Activated T-helper 1 cell treated with anti-CD3 and anti-CD28 coated beads, Interleukin-12 subunit alpha, Interleukin-12 subunit beta, Interleukin-2, Interleukin-4 antibody, amounts not matched to agents 30 ng/mL and 10 ng/mL and 1 ng/mL, durations not matched to agents 14 hours and 24 hours and 36 hours (primary cell): ENCODE results near the gene ZSCAN12. TPM values are rescaled to one million over a fixed set of nuclear protein-coding genes. Genes with fewer than 3 reads are reported as not detected.

Experiments used
- DNase-seq: peaks from one replicate; pipeline ENCODE4 v3.0.0; 2021; ENCODE audit warnings: low spot score
- H3K27ac Mint-ChIP-seq: one replicate; pipeline ENCODE4 v1.8.0; 2021; ENCODE audit warnings: mild to moderate bottlenecking, mixed read lengths
- H3K27me3 Mint-ChIP-seq: one replicate; pipeline ENCODE4 v1.8.0; 2022; ENCODE audit warnings: mild to moderate bottlenecking, moderate library complexity, mixed read lengths; ENCODE audit not compliant: insufficient read depth
- H3K36me3 Mint-ChIP-seq: one replicate; pipeline ENCODE4 v1.8.0; 2021; ENCODE audit warnings: low read depth, mixed read lengths
- H3K4me1 Mint-ChIP-seq: one replicate; pipeline ENCODE4 v1.8.0; 2021; ENCODE audit warnings: low read depth, mixed read lengths
- H3K4me3 Mint-ChIP-seq: one replicate; pipeline ENCODE4 v1.8.0; 2021; ENCODE audit warnings: mild to moderate bottlenecking, moderate library complexity, mixed read lengths
- H3K9me3 Mint-ChIP-seq: one replicate; pipeline ENCODE4 v1.8.0; 2021; ENCODE audit warnings: mixed read lengths
- intact Hi-C: fragments of 100-400 bp; cut with micrococcal nuclease; formaldehyde crosslinking; loops from one replicate; pipeline ENCODE4 v1.15.1; 2024
- total RNA-seq: library from RNA; stranded (reverse); gene quantifications from 2 replicates; pipeline ENCODE4 v1.2.3, GENCODE V29; 2022

ZSCAN12 gene
- total RNA-seq, 1 donor from 2014 or later = 5.7 TPM

DNA sequence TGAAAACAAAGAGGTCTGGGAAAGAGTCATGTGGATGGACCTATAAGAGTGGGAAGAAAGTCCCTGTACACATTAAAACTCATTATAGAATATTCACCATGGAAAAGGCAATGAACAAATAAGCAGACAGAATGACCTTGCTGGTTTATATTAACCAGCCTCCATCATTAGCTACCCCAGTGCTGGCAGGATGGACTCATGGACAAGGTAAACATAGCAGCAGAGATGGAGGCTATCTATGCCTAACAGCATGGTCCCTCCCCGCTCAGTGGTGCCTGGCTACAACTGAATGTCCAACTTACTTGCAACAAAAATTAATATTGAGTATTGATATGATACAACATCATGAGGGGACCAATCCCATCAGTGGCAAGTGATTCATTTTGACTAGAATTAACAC lies 54.3 kb downstream of the ZSCAN12 start:
- intact Hi-C loops = loop anchor here (5.0 kb wide), 1 partner anchor 97 kb away; the partner anchor contains the start of gene ZSCAN23
- Mint-ChIP-seq H3K4me1 (peaks cover 7% of the 10 kb centered on the region), H3K9me3 (peaks cover 24% of the 10 kb centered on the region), H3K4me3 (no peak overlapping the region), H3K36me3 (no peaks in the 10 kb centered on the region), H3K27ac (no peak overlapping the region), H3K27me3 (peaks cover 17% of the 10 kb centered on the region)
- DNase-seq = no peak

DNA sequence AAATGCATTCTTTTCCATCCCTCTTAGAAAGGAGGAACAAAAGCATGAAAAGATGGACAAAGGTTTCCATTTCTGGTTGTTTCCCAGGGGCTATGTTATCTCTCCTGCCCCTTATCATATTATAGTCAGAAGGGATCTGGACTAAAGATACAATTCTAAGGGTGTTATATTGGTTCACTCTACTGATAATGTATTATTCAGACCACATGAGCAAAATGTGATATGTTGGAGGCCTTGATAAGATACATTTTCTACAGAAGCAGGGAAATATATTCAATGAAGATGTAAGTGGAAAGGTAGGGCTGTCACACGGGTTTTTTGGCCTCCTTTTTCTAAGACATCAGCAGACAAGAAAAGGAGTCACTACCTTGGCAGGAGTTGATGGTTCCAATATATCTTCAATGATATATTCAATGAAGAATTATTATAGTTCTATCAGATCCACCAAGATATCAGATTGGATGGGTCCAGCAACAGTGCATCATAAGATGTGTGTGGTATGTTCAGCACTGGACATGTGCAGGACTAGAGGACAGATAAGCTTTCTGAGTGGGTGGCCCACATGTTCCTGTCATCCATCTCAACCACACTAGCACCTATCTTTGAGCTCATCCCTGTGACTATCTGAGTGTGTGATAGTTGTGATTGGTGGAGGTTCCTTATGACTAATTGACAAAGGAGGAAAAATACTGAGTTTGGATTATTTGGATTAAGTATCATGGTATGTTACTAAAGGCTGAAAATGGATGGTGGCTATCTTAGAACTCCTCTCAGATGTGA lies 55.5 kb downstream of the ZSCAN12 start:
- peaks cover 17% of the 10 kb centered on the region for H3K27me3 Mint-ChIP-seq
- no peaks in the 10 kb centered on the region for H3K4me1 Mint-ChIP-seq
- H3K36me3 Mint-ChIP-seq = no peaks in the 10 kb centered on the region
- intact Hi-C loops = no loop called here
- H3K9me3 Mint-ChIP-seq = peaks cover 31% of the 10 kb centered on the region
- no peak for DNase-seq
- H3K4me3 Mint-ChIP-seq = no peak overlapping the region
- no peak overlapping the region for H3K27ac Mint-ChIP-seq

DNA sequence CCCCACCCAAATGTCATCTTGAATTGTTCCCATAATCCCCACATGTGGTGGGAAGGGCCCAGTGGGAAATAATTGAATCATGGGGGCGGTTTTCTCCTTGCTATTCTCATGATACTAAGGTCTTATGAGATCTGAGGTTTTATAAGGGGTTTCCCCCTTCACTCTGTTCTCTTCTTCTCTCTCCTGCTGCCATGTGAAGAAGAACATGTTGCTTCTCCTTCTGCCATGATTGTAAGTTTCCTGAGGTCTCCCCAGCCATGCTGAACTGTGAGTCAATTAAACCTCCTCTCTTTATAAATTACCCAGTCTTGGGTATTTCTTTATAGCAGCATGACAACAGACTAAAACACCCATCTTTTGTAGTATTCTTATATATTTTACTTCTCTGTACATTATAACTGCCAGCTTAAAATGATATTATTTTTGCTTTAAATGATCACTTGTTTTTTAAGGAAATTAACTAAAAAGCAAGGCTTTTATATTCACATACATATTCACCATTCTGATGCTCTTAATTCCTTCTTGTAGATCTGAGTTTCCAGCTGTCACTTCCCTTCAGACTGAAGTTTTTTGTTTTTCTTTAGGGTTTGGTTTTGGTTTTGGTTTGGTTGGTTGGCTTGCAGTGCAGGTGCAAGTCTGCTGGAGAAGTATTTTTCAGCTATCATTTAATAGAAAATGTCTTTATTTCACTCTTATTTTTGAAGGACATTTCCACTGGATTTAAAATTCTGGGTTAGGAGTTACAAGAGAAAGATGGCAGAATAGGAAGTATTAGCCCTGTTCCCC lies 59.0 kb downstream of the ZSCAN12 start:
- peaks cover 31% of the 10 kb centered on the region for H3K9me3 Mint-ChIP-seq
- no peaks in the 10 kb centered on the region for H3K36me3 Mint-ChIP-seq
- no peak overlapping the region for H3K4me3 Mint-ChIP-seq
- H3K27ac Mint-ChIP-seq = no peak overlapping the region
- no peaks in the 10 kb centered on the region for H3K4me1 Mint-ChIP-seq
- peaks cover 2% of the 10 kb centered on the region for H3K27me3 Mint-ChIP-seq
- no peak for DNase-seq
- intact Hi-C loops = no loop called here

DNA sequence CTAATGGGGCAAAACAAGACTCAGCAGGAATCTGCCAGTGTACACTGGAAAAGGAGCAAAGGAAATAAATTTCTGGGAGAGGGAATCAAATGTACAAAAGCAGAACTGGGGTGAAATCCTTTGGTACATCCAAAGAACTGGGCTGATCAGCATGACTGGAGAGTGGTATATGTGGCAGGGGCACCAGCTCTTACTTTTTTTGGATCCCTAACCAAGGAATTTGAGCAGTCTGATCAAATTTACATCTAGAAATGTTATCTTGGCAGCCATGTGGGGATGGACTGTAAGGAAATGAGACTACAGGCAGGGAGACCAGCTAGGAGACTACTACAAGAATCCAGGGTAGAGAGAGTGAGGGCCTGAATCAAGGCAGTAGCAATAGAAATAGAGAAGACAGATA lies 62.4 kb downstream of the ZSCAN12 start:
- H3K4me3 Mint-ChIP-seq = no peak overlapping the region
- peaks cover 8% of the 10 kb centered on the region for H3K27me3 Mint-ChIP-seq
- intact Hi-C loops = loop anchor here (5.0 kb wide), 4 partner anchors 55 to 500 kb away; partner anchors contain the start of gene PGBD1
- H3K4me1 Mint-ChIP-seq = no peaks in the 10 kb centered on the region
- H3K27ac Mint-ChIP-seq = no peak overlapping the region
- H3K9me3 Mint-ChIP-seq = peaks cover 25% of the 10 kb centered on the region
- no peaks in the 10 kb centered on the region for H3K36me3 Mint-ChIP-seq
- DNase-seq = no peak

DNA sequence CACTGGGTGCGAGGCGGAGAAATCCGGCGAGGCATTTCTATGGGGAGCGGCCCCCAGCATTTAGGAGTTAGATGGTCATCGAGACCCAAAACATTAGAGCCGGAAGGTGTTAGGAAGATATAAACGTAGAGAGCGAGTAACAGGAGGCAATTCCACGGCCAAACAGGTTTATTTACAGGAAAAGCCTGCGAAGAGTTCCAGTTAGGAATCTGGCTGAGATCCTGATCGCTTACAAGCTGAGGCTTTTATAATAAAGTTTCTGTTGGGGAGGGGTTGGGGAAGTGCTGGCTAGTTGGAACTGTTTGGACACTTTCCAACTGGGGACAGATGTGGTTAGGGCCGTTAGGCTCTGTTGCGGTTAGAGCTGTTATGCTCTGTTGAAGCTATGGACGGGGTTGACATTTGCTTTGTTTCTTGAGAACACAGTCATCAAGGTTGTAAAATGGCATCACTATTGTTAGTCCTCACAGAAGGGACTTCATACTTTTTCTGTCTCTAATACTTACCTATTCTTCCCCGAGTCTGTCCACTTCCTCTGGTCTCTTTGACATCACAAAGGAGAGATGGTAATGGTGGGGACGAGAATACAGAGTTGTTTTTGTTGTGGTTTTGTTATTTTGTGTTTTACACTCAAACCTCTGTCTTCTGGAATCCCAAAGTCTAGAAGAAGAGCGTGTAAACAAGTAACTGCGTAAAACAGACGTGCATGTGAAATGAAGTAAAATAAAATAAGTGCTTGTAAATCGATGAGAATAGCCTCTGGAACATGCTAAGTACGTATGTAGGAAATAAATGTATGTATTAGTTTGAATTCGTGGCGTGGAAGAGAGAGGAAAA lies 63.0 kb downstream of the ZSCAN12 start:
- intact Hi-C loops = loop anchor here (1.0 to 5.0 kb wide), 5 partner anchors 54 to 499 kb away; partner anchors contain the start of genes PGBD1 and ZSCAN26

DNA sequence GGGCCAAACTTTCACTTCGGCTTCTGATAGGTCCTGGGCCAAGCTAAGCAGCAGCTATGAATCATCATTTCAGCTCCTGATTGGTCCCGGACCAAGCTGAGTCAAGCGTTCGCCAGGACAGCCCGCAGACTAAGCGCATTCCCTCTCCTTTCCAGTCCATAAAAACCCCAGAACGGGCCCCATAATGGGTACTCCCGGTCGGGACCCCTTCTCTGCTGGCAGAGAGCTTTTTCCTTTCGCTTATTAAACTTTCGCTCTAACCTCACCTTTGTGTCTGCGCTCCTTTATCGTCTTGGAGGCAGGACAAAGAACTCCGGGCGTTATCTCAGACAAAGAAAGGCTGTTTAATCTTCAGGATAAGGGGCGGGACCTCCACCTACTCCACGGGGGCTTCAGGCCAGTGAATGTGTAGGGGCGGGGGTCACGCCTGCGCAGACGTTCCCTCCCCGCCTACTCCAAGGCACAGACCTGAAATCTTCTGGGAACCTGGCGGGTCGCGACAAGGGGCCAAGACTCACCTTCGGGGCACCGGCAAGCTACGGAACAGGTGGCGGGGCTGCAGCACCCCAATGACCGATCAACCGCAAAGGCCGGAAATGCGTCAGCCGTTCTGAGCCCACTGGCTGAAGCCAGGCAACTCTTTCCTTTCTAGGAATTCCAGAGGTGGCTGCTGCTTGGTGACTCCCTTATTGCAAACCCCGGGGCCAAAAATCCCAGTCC lies 63.8 kb downstream of the ZSCAN12 start, which contains the start of gene ZSCAN31:
ZSCAN31 (minus strand) TSS at position 585 of the 720 bp plus-strand sequence. CDS start 6,465 bp downstream, outside the sequence.
- Mint-ChIP-seq H3K36me3 (no peaks in the 10 kb centered on the region), H3K27ac (no peak within 1 kb of the TSS), H3K27me3 (peaks cover 7% of the 10 kb centered on the region), H3K4me1 (no peaks in the 10 kb centered on the region), H3K4me3 (no peak within 1 kb of the TSS), H3K9me3 (peaks cover 14% of the 10 kb centered on the region)
- intact Hi-C loops = loop anchor here (1.0 to 5.0 kb wide), 6 partner anchors 14 to 498 kb away; partner anchors contain the start of genes PGBD1, ZKSCAN3 and ZSCAN26
- peak; percentile 56 for DNase-seq

More for the DNA sequence above, 63.0 kb downstream of the ZSCAN12 start:
- Mint-ChIP-seq H3K4me3 (no peak overlapping the region), H3K9me3 (peaks cover 20% of the 10 kb centered on the region), H3K27me3 (peaks cover 8% of the 10 kb centered on the region), H3K4me1 (no peaks in the 10 kb centered on the region), H3K27ac (no peak overlapping the region), H3K36me3 (no peaks in the 10 kb centered on the region)
- DNase-seq = no peak

DNA sequence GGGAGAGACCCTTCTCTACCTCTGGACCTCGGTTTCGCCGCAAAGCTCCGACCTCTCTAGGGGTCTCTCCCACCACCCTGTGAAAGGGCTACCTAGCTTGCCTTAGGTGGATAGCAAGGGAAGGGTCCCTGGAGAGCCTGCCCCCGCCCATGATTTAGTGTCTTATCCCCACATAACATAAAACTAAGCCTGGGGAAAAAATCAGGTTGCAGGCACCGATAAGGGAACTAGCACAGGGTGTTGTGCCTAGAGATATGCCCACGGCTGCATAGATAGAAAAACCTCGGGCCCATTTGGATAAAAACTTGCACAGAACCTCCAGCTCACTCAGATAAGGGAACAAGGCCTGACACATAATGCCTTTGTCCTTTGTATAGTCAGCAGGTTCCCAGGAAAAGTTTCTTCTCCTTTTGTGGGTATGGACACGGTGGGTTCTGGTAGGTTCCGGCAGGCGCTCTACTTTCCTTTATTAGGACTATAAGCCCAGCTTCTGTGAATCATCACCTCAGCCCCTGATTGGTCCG lies 64.4 kb downstream of the ZSCAN12 start:
- Mint-ChIP-seq H3K9me3 (peaks cover 10% of the 10 kb centered on the region), H3K4me1 (no peaks in the 10 kb centered on the region), H3K4me3 (no peak overlapping the region), H3K27ac (no peak overlapping the region), H3K36me3 (no peaks in the 10 kb centered on the region), H3K27me3 (peaks cover 7% of the 10 kb centered on the region)
- DNase-seq = no peak
- intact Hi-C loops = loop anchor here (1.0 to 5.0 kb wide), 5 partner anchors 14 to 498 kb away; partner anchors contain the start of genes PGBD1 and ZKSCAN3

DNA sequence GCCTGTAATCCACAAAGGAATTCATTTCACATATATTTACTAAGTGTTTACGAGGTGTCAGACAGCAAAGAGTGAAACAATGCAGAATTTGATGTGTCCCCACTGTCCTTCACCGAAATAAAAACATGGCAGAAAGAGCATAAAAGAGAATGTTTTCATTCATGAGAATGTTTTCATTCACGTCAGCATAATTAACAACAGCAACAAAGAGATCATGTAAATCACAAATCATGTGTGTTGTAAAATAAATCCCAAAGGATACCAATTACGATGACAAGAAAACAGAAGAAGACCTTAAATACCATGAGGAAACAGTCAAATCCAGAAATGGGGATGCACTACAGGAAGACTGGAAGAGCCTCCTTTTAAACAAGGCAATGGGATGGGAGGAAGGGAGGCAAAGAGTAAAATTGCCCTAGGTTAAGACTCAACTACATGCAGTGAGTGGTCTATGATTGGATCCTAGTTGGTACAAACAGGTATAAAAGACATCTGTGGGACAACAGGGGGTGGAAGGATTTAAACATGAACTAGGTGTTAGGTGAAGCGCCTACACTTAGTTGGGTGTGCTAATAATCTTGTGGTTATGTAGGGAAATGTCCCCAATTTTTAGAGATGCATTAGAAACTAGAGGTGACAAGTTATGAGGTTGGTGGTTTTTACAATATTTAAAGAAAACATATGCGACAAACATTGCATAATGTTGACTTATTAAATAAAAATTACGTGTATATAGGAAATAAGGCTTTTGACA lies 65.1 kb downstream of the ZSCAN12 start:
- H3K36me3 Mint-ChIP-seq = no peaks in the 10 kb centered on the region
- intact Hi-C loops = loop anchor here (1.0 to 5.0 kb wide), 5 partner anchors 15 to 497 kb away; partner anchors contain the start of genes PGBD1 and ZKSCAN3
- H3K27ac Mint-ChIP-seq = no peak overlapping the region
- H3K4me1 Mint-ChIP-seq = no peaks in the 10 kb centered on the region
- peak overlapping the region; percentile 43 for H3K4me3 Mint-ChIP-seq
- peaks cover 5% of the 10 kb centered on the region for H3K9me3 Mint-ChIP-seq
- no peak for DNase-seq
- H3K27me3 Mint-ChIP-seq = peaks cover 7% of the 10 kb centered on the region

DNA sequence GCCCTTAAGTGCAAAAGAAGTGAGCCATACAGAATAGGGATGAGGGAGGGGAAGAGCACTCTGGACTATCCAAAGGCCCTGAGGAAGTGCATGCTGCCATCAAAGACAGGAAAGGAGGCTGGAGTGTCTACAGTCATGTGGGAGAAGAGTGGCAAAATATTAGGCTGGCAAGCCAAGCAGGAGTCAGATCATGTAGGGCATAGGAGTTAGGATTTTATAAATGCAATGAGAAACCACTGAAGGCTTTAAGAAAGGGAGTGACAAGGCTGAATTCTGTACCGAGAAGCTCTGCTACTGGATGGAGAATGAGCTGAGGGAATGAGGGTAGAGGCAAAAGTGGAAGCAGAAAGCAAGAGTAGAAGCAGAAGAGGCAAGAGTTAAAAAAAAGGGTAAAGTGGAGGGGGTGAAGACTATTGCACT lies 65.9 kb downstream of the ZSCAN12 start:
- Mint-ChIP-seq H3K4me3 (no peak overlapping the region), H3K4me1 (no peaks in the 10 kb centered on the region), H3K36me3 (peaks cover 2% of the 10 kb centered on the region), H3K9me3 (peaks cover 13% of the 10 kb centered on the region), H3K27me3 (peaks cover 7% of the 10 kb centered on the region), H3K27ac (no peak overlapping the region)
- intact Hi-C loops = no loop called here
- DNase-seq = no peak

DNA sequence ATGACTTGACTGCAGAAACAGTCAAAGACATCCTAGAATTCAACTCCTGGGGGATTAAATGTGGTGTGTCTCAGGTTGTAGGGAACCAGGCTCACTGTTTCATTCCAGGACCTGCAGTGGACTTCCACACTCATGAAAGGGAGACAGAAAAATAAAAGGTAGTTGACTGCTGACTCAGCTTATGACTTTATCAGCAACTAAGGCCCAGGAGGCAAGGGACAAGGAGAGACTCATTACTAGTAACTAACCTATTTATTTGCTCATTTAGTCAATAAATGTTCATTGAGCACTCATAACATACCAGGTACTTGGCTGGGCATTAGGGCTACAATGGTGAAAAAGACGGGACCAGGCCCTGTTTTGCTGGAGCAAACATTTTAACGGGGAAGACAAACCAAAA lies 66.5 kb downstream of the ZSCAN12 start:
- no peak for DNase-seq
- no peaks in the 10 kb centered on the region for H3K4me1 Mint-ChIP-seq
- intact Hi-C loops = no loop called here
- no peak overlapping the region for H3K4me3 Mint-ChIP-seq
- H3K36me3 Mint-ChIP-seq = peaks cover 2% of the 10 kb centered on the region
- peaks cover 7% of the 10 kb centered on the region for H3K27me3 Mint-ChIP-seq
- peaks cover 13% of the 10 kb centered on the region for H3K9me3 Mint-ChIP-seq
- H3K27ac Mint-ChIP-seq = no peak overlapping the region

DNA sequence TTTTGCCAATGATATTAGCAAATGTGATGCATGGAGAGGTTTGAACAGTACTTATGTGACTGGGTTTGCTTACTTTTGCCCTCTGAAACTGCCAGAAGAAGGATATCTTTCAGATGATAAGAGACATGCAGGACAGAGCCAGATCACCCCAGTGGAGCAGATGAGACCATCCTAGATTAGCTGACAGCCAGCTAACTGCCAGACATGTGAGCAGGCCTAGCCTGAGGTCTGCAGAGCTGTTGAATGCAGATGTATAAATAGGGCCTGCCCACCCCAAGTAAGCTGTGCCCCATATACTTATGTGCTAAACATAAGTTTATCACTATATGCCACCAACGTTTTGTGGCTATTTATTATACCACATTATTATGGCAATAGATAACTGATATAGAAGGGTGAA lies 69.5 kb downstream of the ZSCAN12 start:
- no peak for DNase-seq
- Mint-ChIP-seq H3K27me3 (peaks cover 7% of the 10 kb centered on the region), H3K4me1 (no peaks in the 10 kb centered on the region), H3K4me3 (no peak overlapping the region), H3K36me3 (peaks cover 9% of the 10 kb centered on the region), H3K9me3 (peaks cover 34% of the 10 kb centered on the region), H3K27ac (no peak overlapping the region)
- intact Hi-C loops = no loop called here
